ENCODE results near the gene LDLRAD3. TPM values are rescaled to one million over a fixed set of nuclear protein-coding genes. Genes with fewer than 3 reads are reported as not detected.

LDLRAD3 gene
- total RNA-seq, 1 experiment from 2014 or later = 19.0 TPM

- no peaks in the 10 kb centered on the region for H3K36me3 ChIP-seq (ENCODE audit: control insufficient read depth in 1 of 2, insufficient read depth in 2 of 2, low read length in 2 of 2)
- H3K79me2 ChIP-seq (ENCODE audit: insufficient read depth, low read length) = no peaks in the 10 kb centered on the region
- H3K9me3 ChIP-seq (ENCODE audit: control insufficient read depth in 1 of 2, insufficient read depth in 1 of 2, low read depth in 1 of 2, low read length in 2 of 2) = no peaks in the 10 kb centered on the region
- TF ChIP-seq EZH2phosphoT487 (IDR thresholded peaks at IDR 0.05; ENCODE audit: borderline replicate concordance) (no peak), POLR2AphosphoS5 (IDR thresholded peaks at IDR 0.05; ENCODE audit: low read depth, low read length) (no peak), POLR2A (IDR thresholded peaks at IDR 0.05; ENCODE audit: borderline replicate concordance, extremely low read depth, insufficient read depth, insufficient read length) (no peak), ZBTB33 (IDR thresholded peaks at IDR 0.05; ENCODE audit: extremely low read depth, insufficient replicate concordance, low read length) (no peak), CTCF (IDR thresholded peaks at IDR 0.05 in 2 of 3, conservative IDR thresholded peaks at IDR 0.05 in 1 of 3; ENCODE audit: borderline replicate concordance in 1 of 3, insufficient read depth in 1 of 3, low read depth in 2 of 3, low read length in 2 of 3) (no peak), SIN3A (IDR thresholded peaks at IDR 0.05; ENCODE audit: low read depth) (no peak), RAD21 (IDR thresholded peaks at IDR 0.05; ENCODE audit: low read depth) (no peak), CEBPB (IDR thresholded peaks at IDR 0.05; ENCODE audit: low read depth) (no peak), JUND (IDR thresholded peaks at IDR 0.05) (no peak), CBX3 (IDR thresholded peaks at IDR 0.05; ENCODE audit: low read depth) (no peak), TCF7L2 (IDR thresholded peaks at IDR 0.05; ENCODE audit: borderline replicate concordance, extremely low read depth, insufficient read depth, insufficient read length) (no peak), EGR1 (IDR thresholded peaks at IDR 0.05; ENCODE audit: low read depth) (no peak), EZH2 (IDR thresholded peaks at IDR 0.05) (no peak)
- H4K20me1 ChIP-seq (ENCODE audit: insufficient read depth) = no peaks in the 10 kb centered on the region
- no TSS peak for BruUV-seq (replicated peaks)
- ATAC-seq (no peak), DNase-seq (ENCODE audit: low read depth, low spot score) (no peak)
- H3K4me1 ChIP-seq (ENCODE audit: control insufficient read depth in 1 of 2, insufficient read depth in 2 of 2, low read length in 2 of 2) = peaks cover 8 to 12% of the 10 kb centered on the region in 2 experiments; a peak in 2 of 4 replicates
- intact Hi-C loops (cut with micrococcal nuclease) = no loop called here
- ChIA-PET CTCF (interaction anchor here (1.1 kb wide), 1 partner anchor 301 kb away, joined by 3 read pairs; no protein-coding TSS in a partner anchor), POLR2A (no interaction called here), RAD21 (ENCODE audit: low non-redundant PET in 1 of 2, low total read pairs in 2 of 2, uncharacterized antibody in 2 of 2, unreplicated experiment in 2 of 2) (no interaction called here)
- H3K27ac ChIP-seq (ENCODE audit: low read depth, low read length) = no peak overlapping the region
- 0 out of 2 replicates have a peak overlapping the region, but pooled peaks have one; percentile 19 for H3K4me2 ChIP-seq (ENCODE audit: low read length)
- no peaks in the 10 kb centered on the region for H3K9me2 ChIP-seq (ENCODE audit: insufficient read depth)
- no peak overlapping the region for H3K4me3 ChIP-seq (replicated peaks in 1 of 2; ENCODE audit: low read depth in 1 of 2, low read length in 2 of 2)
- H3K9ac ChIP-seq (ENCODE audit: low read length) = no peak overlapping the region
- H3K27me3 ChIP-seq (ENCODE audit: insufficient read depth, low read length) = no peaks in the 10 kb centered on the region
- H2AFZ ChIP-seq (ENCODE audit: low read depth, low read length, poor library complexity, severe bottlenecking) = no peak overlapping the region
Measured at GRCh38 chr11:36123336-36124101, 179.7 kb downstream of the LDLRAD3 start.
